Common myeloid progenitor, CD34-positive (primary cell): ENCODE measurements around the gene TRPM3.

Source experiments
- CTCF ChIA-PET: fragments of 350-600 bp; sonication (Branson Sonifier 250); formaldehyde crosslinking; loops from one replicate; lab custom pipeline; 2021; ENCODE audit warnings: antibody characterized with exemption; lab: Charles Lee
- POLR2A ChIA-PET: fragments of 350-600 bp; sonication (Branson Sonifier 250); formaldehyde crosslinking; loops from one replicate; lab custom pipeline; 2021; ENCODE audit warnings: antibody characterized with exemption; lab: Charles Lee
- DNase-seq, 3 donors: peaks; one replicate each; pipeline versions ENCODE4 v3.0.0 to v3.0.0-alpha.2; 2013
- H3K27ac ChIP-seq, 2 experiments: 1 replicate in 1 of 2; 2 replicates in 1 of 2; pipeline ENCODE4 v1.7.0; 2013; ENCODE audit warnings: inconsistent platforms in 2 of 2, low read length in 2 of 2, mild to moderate bottlenecking in 2 of 2, low read depth in 1 of 2, moderate library complexity in 1 of 2; ENCODE audit not compliant: severe bottlenecking in 2 of 2, insufficient read depth in 1 of 2, poor library complexity in 1 of 2
- H3K27me3 ChIP-seq, 5 experiments: replicated peaks in 2 of 5; 1 replicate in 3 of 5; 2 replicates in 2 of 5; pipeline versions ENCODE4 v1.6.1 to v1.7.0; 2013; ENCODE audit warnings: low read length in 4 of 5, mild to moderate bottlenecking in 2 of 5, moderate library complexity in 2 of 5, inconsistent platforms in 1 of 5; ENCODE audit not compliant: insufficient read depth in 5 of 5, control insufficient read depth in 4 of 5
- H3K36me3 ChIP-seq, 4 experiments: 1 replicate in 2 of 4; 2 replicates in 2 of 4; pipeline versions ENCODE4 v1.6.1 to v1.7.0; 2013; ENCODE audit warnings: low read length in 3 of 4, control low read depth in 1 of 4, mild to moderate bottlenecking in 1 of 4; ENCODE audit not compliant: control insufficient read depth in 4 of 4, insufficient read depth in 4 of 4
- H3K4me1 ChIP-seq, 4 experiments: 1 replicate in 3 of 4; 2 replicates in 1 of 4; pipeline versions ENCODE4 v1.6.1 to v1.7.1; 2013; ENCODE audit warnings: low read length in 3 of 4, mild to moderate bottlenecking in 3 of 4, control low read depth in 1 of 4, inconsistent platforms in 1 of 4, moderate library complexity in 1 of 4; ENCODE audit not compliant: control insufficient read depth in 4 of 4, insufficient read depth in 4 of 4; ENCODE audit errors: control extremely low read depth in 1 of 4
- H3K4me3 ChIP-seq, 7 experiments: 1 replicate in 4 of 7; 2 replicates in 3 of 7; pipeline versions ENCODE4 v1.5.1 to v1.7.0; 2013; ENCODE audit warnings: mild to moderate bottlenecking in 7 of 7, low read length in 6 of 7, moderate library complexity in 6 of 7, inconsistent platforms in 2 of 7, low read depth in 2 of 7, control low read depth in 1 of 7; ENCODE audit not compliant: insufficient read depth in 4 of 7, control insufficient read depth in 1 of 7; ENCODE audit errors: extremely low read depth in 1 of 7
- H3K9me3 ChIP-seq, 5 experiments: 1 replicate in 4 of 5; 2 replicates in 1 of 5; pipeline versions ENCODE4 v1.6.1 to v1.7.1; 2013; ENCODE audit warnings: low read length in 4 of 5, mild to moderate bottlenecking in 2 of 5, inconsistent platforms in 1 of 5, low read depth in 1 of 5, moderate library complexity in 1 of 5; ENCODE audit not compliant: control insufficient read depth in 4 of 5, insufficient read depth in 2 of 5; ENCODE audit errors: control extremely low read depth in 1 of 5
- WGBS: methylation state at CpG from one replicate; pipeline ENCODE4 v1.1.5; 2013; ENCODE audit not compliant: insufficient coverage; 5-methylcytosine and 5-hydroxymethylcytosine counted together

Gene TRPM3

GRCh38 chr9:71144495-71144894 is 23.1 kb upstream of the TRPM3 start:
- ChIA-PET POLR2A (no interaction called here), CTCF (interaction anchor here (1.2 kb wide), 1 partner anchor 39 kb away, joined by 3 read pairs; no protein-coding TSS in a partner anchor)
- H3K9me3 ChIP-seq = peaks cover 0 to 3% (median 0%) of the 10 kb centered on the region in 5 experiments
- no peaks in the 10 kb centered on the region for H3K27me3 ChIP-seq
- no CpG with 5 or more reads among the region's 2 CpGs for WGBS
- H3K27ac ChIP-seq = peak overlapping the region in 1 of 2 experiments; percentile 68
- H3K4me1 ChIP-seq = peaks cover 0 to 25% (median 14%) of the 10 kb centered on the region in 4 experiments
- peak in 2 of 3 donors; percentile 31 to 55 for DNase-seq
- no peak overlapping the region for H3K4me3 ChIP-seq
- no peaks in the 10 kb centered on the region for H3K36me3 ChIP-seq

DNA sequence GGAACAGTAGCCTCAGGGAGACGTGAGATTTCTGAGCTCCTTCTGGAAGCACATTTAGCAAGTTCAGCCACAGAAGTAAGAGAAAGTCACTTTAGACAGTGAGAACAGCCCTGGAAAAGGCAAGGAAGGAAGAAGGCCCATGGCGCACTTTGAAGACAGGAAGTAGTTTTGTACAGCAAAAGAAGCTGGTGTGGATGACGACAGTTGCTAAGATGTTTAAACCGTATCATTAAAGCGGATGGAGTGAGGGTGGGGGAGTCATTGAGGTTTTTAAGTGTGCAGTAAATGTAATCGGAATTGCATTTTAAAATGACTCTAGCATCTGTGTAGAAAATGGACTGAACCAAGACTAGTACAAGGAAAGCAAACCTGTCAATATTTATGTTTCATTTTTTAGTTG is 15.3 kb upstream of the TRPM3 start:
- Histone ChIP-seq H3K9me3 (no peaks in the 10 kb centered on the region), H3K27ac (no peak overlapping the region), H3K36me3 (no peaks in the 10 kb centered on the region), H3K4me1 (no peaks in the 10 kb centered on the region), H3K4me3 (no peak overlapping the region), H3K27me3 (no peaks in the 10 kb centered on the region)
- WGBS = 100% methylated on average over 6 of the region's 6 CpGs
- ChIA-PET CTCF (interaction anchor here (0.7 kb wide), 1 partner anchor 9 kb away, joined by 3 read pairs; no protein-coding TSS in a partner anchor), POLR2A (no interaction called here)
- no peak for DNase-seq

DNA sequence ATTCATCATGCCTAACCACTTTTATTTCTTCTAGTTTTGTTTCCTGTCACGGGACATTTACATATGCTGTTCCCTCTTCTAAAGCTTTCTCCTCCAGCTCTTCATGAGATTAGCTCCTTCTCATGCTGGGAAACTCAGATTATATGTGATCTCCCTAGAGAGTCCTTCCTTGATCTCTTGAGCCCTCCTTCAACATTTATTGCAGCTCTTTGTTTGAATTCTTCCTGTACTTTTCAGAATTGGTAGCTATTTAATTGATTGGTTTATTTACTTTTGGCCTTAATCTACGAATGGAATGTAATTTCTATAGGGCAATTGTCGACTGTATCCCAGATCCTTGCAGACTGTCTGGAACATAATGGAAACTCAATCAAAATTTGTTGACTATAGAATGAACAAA is 9.7 kb upstream of the TRPM3 start:
- peaks cover 0 to 2% (median 0%) of the 10 kb centered on the region in 4 experiments for H3K4me1 ChIP-seq
- ChIA-PET CTCF (interaction anchor here (1.5 to 1.6 kb wide), 2 partner anchors 10 to 15 kb away, joined by 3 read pairs; no protein-coding TSS in a partner anchor), POLR2A (no interaction called here)
- peak in 2 of 3 donors; percentile 17 to 45 for DNase-seq
- no peak overlapping the region for H3K4me3 ChIP-seq
- H3K27me3 ChIP-seq = no peaks in the 10 kb centered on the region
- no peaks in the 10 kb centered on the region for H3K36me3 ChIP-seq
- H3K9me3 ChIP-seq = no peaks in the 10 kb centered on the region
- 67% methylated on average over 3 of the region's 3 CpGs for WGBS
- H3K27ac ChIP-seq = no peak overlapping the region

DNA sequence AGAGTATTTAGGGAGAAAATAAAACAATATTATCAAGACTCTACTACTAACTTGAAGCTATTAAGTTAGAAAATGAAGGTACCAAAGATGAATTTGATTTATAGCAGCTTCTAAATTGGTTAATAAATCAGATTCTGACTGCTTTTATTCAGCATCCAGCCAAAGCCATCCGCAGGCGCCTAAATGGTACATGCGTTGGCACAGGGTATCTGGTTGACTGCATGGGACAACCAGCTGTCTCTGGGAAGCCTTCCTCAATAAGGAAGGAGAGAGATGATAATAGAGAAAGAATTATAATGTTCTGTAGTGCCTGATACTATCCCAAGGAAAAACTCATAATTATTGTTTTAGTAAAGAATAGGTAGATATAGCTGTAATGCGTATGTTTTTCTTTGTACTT is 9.1 kb upstream of the TRPM3 start:
- CTCF ChIA-PET = interaction anchor here (1.5 to 1.8 kb wide), 3 partner anchors 9 to 16 kb away, joined by 3 to 5 read pairs (median 3); no protein-coding TSS in a partner anchor
- Histone ChIP-seq H3K4me1 (peaks cover 0 to 2% (median 0%) of the 10 kb centered on the region in 4 experiments), H3K36me3 (no peaks in the 10 kb centered on the region), H3K27me3 (no peaks in the 10 kb centered on the region), H3K4me3 (no peak overlapping the region), H3K27ac (no peak overlapping the region), H3K9me3 (no peaks in the 10 kb centered on the region)
- POLR2A ChIA-PET = no interaction called here
- no peak for DNase-seq
- 100% methylated on average over 3 of the region's 4 CpGs for WGBS

DNA sequence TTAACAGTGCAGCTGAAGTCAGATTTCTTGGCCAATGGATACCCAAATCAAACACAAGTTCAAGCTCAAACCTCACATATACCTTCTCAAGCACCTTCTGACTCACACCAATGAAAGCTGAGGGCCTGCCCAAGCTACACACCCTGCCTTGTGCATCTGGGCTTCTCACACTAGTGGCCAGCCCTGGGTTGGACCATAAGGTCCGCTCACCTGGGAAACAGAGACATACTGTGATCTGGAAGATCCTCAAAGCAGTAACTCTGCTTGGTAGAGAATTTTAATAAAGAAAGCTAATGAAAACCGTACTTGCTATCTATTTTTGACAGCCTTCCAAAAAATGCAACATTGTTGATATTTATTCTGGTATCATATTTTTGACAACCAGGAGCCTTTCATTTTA is 7.4 kb upstream of the TRPM3 start:
- Histone ChIP-seq H3K27me3 (no peaks in the 10 kb centered on the region), H3K4me1 (peaks cover 0 to 9% (median 1%) of the 10 kb centered on the region in 4 experiments), H3K36me3 (no peaks in the 10 kb centered on the region), H3K27ac (no peak overlapping the region), H3K4me3 (no peak overlapping the region), H3K9me3 (no peaks in the 10 kb centered on the region)
- CTCF ChIA-PET = interaction anchor here (0.6 to 1.8 kb wide), 2 partner anchors 11 to 52 kb away, joined by 3 to 5 read pairs; no protein-coding TSS in a partner anchor
- DNase-seq = no peak
- WGBS = 100% methylated on average over 1 of the region's 2 CpGs
- POLR2A ChIA-PET = no interaction called here

GRCh38 chr9:71127301-71127700 is 5.9 kb upstream of the TRPM3 start:
- no peak overlapping the region for H3K4me3 ChIP-seq
- no peaks in the 10 kb centered on the region for H3K36me3 ChIP-seq
- DNase-seq = no peak
- H3K27me3 ChIP-seq = no peaks in the 10 kb centered on the region
- H3K27ac ChIP-seq = no peak overlapping the region
- H3K4me1 ChIP-seq = peaks cover 0 to 14% (median 4%) of the 10 kb centered on the region in 4 experiments
- ChIA-PET CTCF (no interaction called here), POLR2A (no interaction called here)
- no CpG with 5 or more reads among the region's 2 CpGs for WGBS
- H3K9me3 ChIP-seq = no peaks in the 10 kb centered on the region

GRCh38 chr9:71122421-71122820 is 1.0 kb upstream of the TRPM3 start:
- CTCF ChIA-PET = no interaction called here
- no peak for DNase-seq
- WGBS = 89% methylated on average over 3 of the region's 6 CpGs

More at GRCh38 chr9:71122421-71122820, 1.0 kb upstream of the TRPM3 start:
- no peak overlapping the region for H3K4me3 ChIP-seq
- H3K4me1 ChIP-seq = peaks cover 0 to 17% (median 10%) of the 10 kb centered on the region in 4 experiments
- peaks cover 0 to 7% (median 0%) of the 10 kb centered on the region in 5 experiments for H3K27me3 ChIP-seq
- no peaks in the 10 kb centered on the region for H3K36me3 ChIP-seq
- H3K9me3 ChIP-seq = no peaks in the 10 kb centered on the region
- no peak overlapping the region for H3K27ac ChIP-seq
- POLR2A ChIA-PET = interaction anchor here (0.6 kb wide), 1 partner anchor 101 kb away, joined by 3 read pairs; no protein-coding TSS in a partner anchor
